Measurements from ENCODE around the gene RBM5. TPM values are rescaled to one million over a fixed set of nuclear protein-coding genes. Genes with fewer than 3 reads are reported as not detected.

The RBM5 gene
- total RNA-seq, 1 experiment from 2014 or later, result 89.1 TPM

GRCh38 chr3:50166620-50167019 lies 77.9 kb downstream of the RBM5 start:
- Histone ChIP-seq H3K9me3 (ENCODE audit: control insufficient read depth in 1 of 2, insufficient read depth in 1 of 2, low read depth in 1 of 2, low read length in 2 of 2) (no peaks in the 10 kb centered on the region), H3K4me1 (ENCODE audit: control insufficient read depth in 1 of 2, insufficient read depth in 2 of 2, low read length in 2 of 2) (peaks cover 0 to 31% of the 10 kb centered on the region in 2 experiments; a peak in 2 of 4 replicates), H3K9me2 (ENCODE audit: insufficient read depth) (no peaks in the 10 kb centered on the region), H4K20me1 (ENCODE audit: insufficient read depth) (no peaks in the 10 kb centered on the region), H3K9ac (ENCODE audit: low read length) (no peak overlapping the region), H3K36me3 (ENCODE audit: control insufficient read depth in 1 of 2, insufficient read depth in 2 of 2, low read length in 2 of 2) (no peaks in the 10 kb centered on the region), H3K4me3 (replicated peaks in 1 of 2; ENCODE audit: low read depth in 1 of 2, low read length in 2 of 2) (no peak overlapping the region), H3K27me3 (ENCODE audit: insufficient read depth, low read length) (no peaks in the 10 kb centered on the region), H3K27ac (ENCODE audit: low read depth, low read length) (no peak overlapping the region), H3K4me2 (ENCODE audit: low read length) (no peak overlapping the region), H3K79me2 (ENCODE audit: insufficient read depth, low read length) (no peaks in the 10 kb centered on the region), H2AFZ (ENCODE audit: low read depth, low read length, poor library complexity, severe bottlenecking) (no peak overlapping the region)
- BruUV-seq (replicated peaks), result no TSS peak
- no peak for ATAC-seq
- ChIA-PET CTCF (no interaction called here), POLR2A (no interaction called here), RAD21 (ENCODE audit: low non-redundant PET in 1 of 2, low total read pairs in 2 of 2, uncharacterized antibody in 2 of 2, unreplicated experiment in 2 of 2) (no interaction called here)
- TF ChIP-seq POLR2A (IDR thresholded peaks at IDR 0.05; ENCODE audit: borderline replicate concordance, extremely low read depth, insufficient read depth, insufficient read length) (no peak), ATF3 (IDR thresholded peaks at IDR 0.05) (no peak), CBX3 (IDR thresholded peaks at IDR 0.05; ENCODE audit: low read depth) (no peak), FOSL1 (IDR thresholded peaks at IDR 0.05; ENCODE audit: low read depth) (no peak), EZH2phosphoT487 (IDR thresholded peaks at IDR 0.05; ENCODE audit: borderline replicate concordance) (no peak), YY1 (IDR thresholded peaks at IDR 0.05; ENCODE audit: extremely low read depth, insufficient replicate concordance, low read depth, low read length) (no peak), SRF (IDR thresholded peaks at IDR 0.05; ENCODE audit: low read depth) (no peak), CEBPB (IDR thresholded peaks at IDR 0.05; ENCODE audit: low read depth) (no peak), SP1 (IDR thresholded peaks at IDR 0.05; ENCODE audit: low read depth) (no peak), ZNF274 (IDR thresholded peaks at IDR 0.05; ENCODE audit: low read depth, low read length) (no peak), TCF7L2 (IDR thresholded peaks at IDR 0.05; ENCODE audit: borderline replicate concordance, extremely low read depth, insufficient read depth, insufficient read length) (no peak)
- TF ChIP-seq, protein P1, sequence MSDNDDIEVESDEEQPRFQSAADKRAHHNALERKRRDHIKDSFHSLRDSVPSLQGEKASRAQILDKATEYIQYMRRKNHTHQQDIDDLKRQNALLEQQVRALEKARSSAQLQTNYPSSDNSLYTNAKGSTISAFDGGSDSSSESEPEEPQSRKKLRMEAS (IDR thresholded peaks at IDR 0.05), result no peak
- intact Hi-C loops (cut with micrococcal nuclease), result no loop called here
- no peak for DNase-seq (ENCODE audit: low read depth, low spot score)
